GM12892 (cell line): ENCODE measurements around the gene CAMSAP2.

Experiments used
- POLR2A ChIP-seq: IDR thresholded peaks from 2 replicates; pipeline ENCODE4 v1.6.1; 2011; ENCODE audit warnings: low read depth, low read length, control low read depth
- TAF1 ChIP-seq: IDR thresholded peaks from 2 replicates; pipeline ENCODE4 v1.6.1; 2011; ENCODE audit warnings: low read depth, mild to moderate bottlenecking, control low read depth, low read length, borderline replicate concordance

GRCh38 chr1:200767321-200767720 lies 28.6 kb downstream of the CAMSAP2 start:
- TF ChIP-seq POLR2A (no peak), TAF1 (no peak)
